Transverse colon (tissue), 3 donors: ENCODE measurements around the gene SFTPA2.

ENCODE experiments used
- POLR2A ChIP-seq: fragments of 450-650 bp; IDR thresholded peaks from one replicate; pipeline ENCODE4 v1.6.1; 2016; ENCODE audit warnings: antibody characterized with exemption, mild to moderate bottlenecking, moderate library complexity
- TF ChIP-seq, protein P1 (sequence below), 5 experiments: fragments of 200-600 bp in 3 of 5; fragments of 450-650 bp in 2 of 5; sonication (generic) in 3 of 5; IDR thresholded peaks; 1 replicate in 2 of 5; 2 replicates in 3 of 5; pipeline ENCODE4 v1.5.1; 2016 to 2017; ENCODE audit warnings: antibody characterized with exemption in 5 of 5, inconsistent platforms in 3 of 5, mild to moderate bottlenecking in 2 of 5, moderate library complexity in 1 of 5

DNA sequence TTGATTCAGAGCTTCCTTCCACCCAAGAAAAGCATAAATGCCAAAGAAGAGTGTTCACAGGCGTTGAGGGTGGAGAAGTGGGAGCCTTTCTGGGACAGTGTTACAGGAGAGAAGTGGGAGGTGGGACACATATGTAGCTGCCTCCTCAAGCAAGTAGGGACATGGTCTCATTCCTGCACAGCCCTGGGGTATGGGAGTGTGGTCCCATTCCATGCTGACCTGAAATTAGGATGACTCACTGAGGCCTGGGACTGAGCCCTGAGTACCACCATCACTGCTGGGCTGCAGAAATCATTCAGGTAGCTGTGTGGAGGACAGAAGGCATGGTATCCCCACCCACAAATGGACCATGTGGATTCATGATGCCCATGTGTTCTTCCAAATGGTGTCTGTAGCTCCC is 33.2 kb upstream of the SFTPA2 start:
- TF ChIP-seq, protein P1, sequence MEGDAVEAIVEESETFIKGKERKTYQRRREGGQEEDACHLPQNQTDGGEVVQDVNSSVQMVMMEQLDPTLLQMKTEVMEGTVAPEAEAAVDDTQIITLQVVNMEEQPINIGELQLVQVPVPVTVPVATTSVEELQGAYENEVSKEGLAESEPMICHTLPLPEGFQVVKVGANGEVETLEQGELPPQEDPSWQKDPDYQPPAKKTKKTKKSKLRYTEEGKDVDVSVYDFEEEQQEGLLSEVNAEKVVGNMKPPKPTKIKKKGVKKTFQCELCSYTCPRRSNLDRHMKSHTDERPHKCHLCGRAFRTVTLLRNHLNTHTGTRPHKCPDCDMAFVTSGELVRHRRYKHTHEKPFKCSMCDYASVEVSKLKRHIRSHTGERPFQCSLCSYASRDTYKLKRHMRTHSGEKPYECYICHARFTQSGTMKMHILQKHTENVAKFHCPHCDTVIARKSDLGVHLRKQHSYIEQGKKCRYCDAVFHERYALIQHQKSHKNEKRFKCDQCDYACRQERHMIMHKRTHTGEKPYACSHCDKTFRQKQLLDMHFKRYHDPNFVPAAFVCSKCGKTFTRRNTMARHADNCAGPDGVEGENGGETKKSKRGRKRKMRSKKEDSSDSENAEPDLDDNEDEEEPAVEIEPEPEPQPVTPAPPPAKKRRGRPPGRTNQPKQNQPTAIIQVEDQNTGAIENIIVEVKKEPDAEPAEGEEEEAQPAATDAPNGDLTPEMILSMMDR (IDR thresholded peaks at IDR 0.05): no peak
- TF ChIP-seq POLR2A: no peak
